HL-60/S4 (cell line): ENCODE data around the gene SPRY2.
"Not testable (repeated sequence)": the region's sequence is repeated elsewhere in the genome, so short reads cannot be mapped to it uniquely, and the experiment has no call there.

Experiments
- in situ Hi-C: fragments of 300-500 bp; cut with MboI; formaldehyde crosslinking; loops from 2 replicates; pipeline ENCODE4 v1.14.3; 2022; ENCODE audit warnings: low sequenced_read_pairs

Gene SPRY2

DNA sequence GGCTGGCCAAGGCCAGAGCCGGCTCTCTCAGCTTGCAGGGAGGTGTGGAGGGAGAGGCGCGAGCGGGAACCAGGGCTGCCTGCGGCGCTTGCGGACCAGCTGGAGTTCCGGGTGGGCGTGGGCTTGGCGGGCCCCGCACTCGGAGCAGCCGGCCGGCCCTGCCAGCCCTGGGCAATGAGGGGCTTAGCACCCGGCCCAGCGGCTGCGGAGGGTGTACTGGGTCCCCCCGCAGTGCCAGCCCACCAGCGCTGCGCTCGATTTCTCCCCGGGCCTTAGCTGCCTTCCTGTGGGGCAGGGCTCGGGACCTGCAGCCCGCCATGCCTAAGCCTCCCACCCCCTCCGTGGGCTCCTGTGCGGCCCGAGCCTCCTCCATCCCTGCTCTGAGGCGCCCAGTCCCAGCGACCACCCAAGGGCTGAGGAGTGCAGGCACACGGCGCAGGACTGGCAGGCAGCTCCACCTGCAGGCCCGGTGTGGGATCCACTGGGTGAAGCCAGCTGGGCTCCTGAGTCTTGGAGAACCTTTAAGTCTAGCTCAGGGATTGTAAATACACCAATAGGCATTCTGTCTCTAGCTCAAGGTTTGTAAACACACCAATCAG is 14.7 kb upstream of the SPRY2 start:
- in situ Hi-C loops, result not testable (repeated sequence)

DNA sequence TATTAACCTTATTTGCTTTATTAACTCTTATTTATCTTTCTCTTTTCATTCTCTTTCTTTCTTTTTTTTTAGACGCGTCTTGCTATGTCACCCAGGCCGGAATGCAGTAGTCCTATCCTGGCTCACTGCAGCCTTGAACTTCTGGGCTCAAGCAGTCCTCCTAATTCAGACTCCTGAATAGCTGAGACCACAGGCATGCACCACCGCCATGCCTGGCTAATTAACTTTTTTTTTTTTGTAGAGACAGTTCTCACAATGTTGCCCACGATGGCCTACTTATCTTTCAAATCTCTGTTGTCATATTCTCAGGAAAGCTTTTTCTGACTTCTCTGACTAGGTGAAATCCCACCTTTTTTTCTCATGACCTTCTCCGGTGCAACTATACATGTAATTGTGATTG is 7.8 kb upstream of the SPRY2 start:
- in situ Hi-C loops, result loop anchor here (25.0 kb wide), 1 partner anchor 311 kb away; no protein-coding TSS in a partner anchor

DNA sequence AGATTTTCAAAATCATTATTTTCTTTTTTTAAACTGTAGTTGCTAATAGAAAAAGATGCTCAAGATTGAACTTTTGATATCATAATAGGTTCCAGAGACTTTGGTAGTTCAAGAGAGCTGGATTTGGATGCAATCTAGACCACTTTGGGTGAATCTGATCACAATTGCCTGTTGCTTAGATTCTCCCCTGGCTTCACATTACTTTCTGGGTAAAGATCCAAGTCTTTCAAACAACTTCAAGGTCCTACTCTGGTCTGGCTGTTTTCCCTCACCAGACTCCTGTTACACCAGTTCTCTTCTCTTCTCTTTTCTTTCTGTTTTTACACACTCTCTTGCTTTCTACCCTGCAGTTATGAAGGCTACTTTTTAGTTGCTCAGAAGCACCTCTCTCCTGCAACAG is 7.4 kb upstream of the SPRY2 start:
- in situ Hi-C loops, result loop anchor here (25.0 kb wide), 1 partner anchor 311 kb away; no protein-coding TSS in a partner anchor

DNA sequence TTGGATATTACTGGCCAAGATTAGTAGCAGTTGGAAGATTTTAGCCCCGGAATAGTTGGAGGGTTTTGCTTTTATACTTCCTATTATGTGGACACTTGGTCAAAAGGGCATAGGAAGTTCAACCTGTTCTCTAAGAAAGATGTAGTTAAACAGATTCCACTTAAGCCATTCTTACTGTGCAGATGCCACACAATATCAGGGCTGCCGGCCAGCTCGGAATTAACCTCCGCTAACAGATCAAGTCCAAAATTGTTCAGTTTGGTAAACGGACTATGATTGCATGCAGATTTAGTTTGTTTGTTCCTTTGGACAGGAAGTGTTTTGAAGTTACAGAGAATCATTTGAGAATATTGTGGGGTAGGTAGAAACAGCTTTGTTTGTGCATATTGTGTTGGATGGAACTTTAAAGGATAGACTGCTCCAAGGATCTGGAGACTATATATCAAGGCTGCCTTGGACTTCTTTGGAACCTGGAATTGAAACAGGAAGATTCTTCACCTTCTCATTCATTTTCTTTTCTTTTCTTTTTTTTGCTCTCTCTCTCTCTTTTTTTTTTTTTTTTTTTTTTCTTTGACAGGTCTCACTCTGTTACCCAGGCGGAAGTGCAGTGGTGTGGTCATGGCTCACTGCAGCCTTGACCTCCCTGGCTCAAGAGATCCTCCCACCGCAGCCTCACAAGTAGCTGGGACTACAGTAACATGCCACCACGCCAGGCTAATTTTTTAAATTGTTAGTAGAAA is 5.0 kb upstream of the SPRY2 start:
- in situ Hi-C loops, result loop anchor here (25.0 kb wide), 1 partner anchor 309 kb away; no protein-coding TSS in a partner anchor

DNA sequence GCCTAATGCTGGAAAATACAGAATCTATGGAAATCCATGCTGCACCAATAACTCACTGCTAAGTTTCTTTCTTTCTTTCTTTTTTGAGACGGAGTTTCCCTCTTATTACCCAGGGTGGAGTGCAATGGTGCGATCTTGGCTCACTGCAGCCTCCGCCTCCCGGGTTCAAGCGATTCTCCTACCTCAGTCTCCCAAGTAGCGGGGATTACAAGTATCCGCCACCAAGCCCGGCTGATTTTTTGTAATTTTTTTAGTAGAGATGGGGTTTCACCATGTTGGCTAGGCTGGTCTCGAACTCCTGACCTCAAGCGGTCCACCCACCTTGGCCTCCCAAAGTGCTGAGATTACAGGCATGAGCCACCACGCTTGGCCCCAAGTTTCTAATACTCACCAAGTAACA is 3.1 kb upstream of the SPRY2 start:
- in situ Hi-C loops, result loop anchor here (25.0 kb wide), 1 partner anchor 307 kb away; no protein-coding TSS in a partner anchor

DNA sequence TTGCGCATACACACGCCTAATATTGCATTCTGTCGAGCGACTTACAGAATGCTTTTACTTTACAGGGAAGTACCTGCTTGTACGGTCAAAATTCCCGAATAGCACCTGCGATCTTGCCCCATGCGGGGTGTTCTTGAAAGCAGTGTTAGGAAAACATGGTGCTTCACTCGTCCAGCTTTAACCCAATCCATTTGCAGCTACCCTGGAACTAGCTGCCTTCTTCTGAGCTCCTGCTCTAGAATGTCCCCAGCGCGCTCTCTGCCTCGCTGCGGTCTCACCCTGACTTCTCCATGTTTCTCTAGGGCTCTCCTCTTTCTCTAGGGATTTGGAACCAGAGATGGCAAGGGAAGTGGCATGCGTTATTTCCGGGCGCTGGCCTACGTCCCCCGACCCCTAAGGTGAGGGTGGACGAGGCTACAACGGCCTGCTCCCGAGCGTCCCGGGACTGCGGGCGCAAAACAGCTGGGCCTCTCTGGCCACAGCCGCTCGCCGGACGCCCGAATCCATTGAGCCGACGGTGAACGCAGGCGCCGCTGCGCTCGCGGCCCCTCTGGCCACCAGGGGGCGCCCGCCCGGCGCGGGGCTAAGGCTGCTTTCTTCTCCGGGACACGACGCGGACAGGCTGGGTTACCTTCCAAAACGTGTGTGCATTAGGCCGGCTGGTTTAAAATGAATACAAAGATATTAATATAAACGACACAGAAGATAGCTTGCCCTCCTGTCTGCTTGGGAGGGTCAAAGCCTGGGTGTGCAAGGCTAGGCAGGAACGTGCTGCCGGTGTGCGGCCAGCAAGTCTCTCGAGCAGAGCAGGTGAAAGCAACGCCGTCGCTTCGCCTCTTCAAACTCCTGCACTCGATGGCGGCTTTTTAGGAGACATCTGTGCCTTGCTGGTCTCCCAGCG is 1.8 kb upstream of the SPRY2 start:
- in situ Hi-C loops, result loop anchor here (25.0 kb wide), 1 partner anchor 305 kb away; no protein-coding TSS in a partner anchor

DNA sequence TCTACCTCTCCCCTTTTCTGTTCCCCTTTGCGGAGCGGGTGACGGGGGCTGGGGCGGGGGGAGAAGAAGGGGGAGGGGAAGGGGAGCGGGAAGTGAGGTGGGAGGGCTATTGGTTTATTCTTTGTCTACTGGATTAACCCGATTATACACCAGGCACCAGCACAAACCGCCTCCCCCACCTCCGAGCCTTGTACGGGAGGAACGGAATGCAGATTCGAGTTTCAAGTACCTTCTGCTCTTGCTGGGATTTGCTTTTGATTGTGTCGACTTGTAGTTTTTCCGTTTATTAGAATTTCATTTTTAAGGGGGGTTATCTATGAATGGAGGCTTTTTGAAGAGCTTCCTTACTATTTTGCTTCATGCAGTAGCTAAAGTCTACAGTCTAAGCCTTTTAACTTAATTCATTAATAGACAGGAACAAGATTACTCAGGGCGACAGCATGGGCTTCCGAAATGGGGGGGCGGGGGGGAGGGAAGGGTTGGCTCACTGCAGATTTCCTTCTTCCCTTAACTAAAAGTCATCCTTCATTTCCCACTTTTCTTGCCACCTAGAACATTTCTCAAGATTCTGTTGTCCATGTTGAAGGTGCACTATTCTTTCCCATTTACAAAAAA is 937 bp upstream of the SPRY2 start:
- in situ Hi-C loops, result loop anchor here (25.0 kb wide), 1 partner anchor 305 kb away; no protein-coding TSS in a partner anchor

DNA sequence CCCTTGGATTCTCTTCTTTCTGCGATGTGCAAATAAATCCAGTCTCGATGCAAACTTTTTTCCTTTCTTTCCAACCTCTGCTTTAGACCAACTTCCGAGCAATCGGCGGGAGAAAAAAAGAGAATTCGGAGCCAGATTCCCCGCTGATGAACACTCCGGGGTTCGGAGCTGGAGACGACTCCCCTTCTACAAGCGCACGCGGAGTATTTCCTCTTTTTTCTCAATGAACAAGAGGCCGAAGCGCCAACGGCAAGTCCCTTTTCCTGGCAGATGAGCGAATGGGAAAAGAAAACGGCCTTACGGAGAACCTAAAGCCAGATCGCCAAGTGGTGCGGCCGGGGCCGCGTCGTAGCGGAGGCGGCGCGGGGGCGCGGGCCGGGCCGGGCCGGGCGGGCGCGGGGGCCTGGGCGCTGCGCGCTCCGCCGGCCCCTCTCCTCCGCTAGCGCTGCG is 250 bp downstream of the SPRY2 start:
- in situ Hi-C loops, result loop anchor here (25.0 kb wide), 1 partner anchor 303 kb away; no protein-coding TSS in a partner anchor

DNA sequence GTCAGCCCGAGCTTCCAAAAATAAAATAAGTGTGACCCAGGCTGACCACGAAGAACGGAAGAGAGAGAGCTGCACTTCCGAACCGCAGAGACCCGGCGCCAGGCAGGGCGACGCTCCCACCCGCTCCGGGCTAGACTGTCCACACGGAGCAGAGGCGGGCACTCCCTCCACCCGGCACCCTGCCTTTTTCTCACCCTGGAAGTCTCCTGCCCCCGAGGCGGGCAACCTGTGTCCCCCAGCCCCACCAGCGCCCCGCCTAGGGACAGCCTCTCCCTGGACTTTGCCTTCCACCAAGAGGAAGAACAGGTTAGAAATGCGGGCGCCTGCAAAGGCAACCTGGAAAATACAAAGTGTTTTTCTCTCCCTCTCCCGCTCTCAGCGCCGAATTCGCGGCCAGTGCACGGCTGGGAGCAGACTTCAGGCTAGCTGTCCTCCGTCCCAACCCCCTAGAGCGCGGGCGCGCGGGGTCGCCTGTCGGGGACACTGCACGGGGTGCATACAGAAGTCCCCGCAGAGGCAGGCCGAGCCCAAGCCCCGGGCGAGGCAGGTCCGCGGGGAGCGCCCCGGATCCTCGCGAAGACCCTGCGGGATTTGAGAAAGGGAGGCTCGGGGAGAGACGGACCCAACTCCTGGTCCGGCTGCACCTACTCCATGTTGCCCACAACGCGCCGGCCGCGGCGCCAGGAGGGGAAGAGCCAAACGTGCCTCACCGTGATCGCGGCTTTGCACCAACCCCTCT is 845 bp downstream of the SPRY2 start:
- in situ Hi-C loops, result loop anchor here (25.0 kb wide), 1 partner anchor 303 kb away; no protein-coding TSS in a partner anchor

DNA sequence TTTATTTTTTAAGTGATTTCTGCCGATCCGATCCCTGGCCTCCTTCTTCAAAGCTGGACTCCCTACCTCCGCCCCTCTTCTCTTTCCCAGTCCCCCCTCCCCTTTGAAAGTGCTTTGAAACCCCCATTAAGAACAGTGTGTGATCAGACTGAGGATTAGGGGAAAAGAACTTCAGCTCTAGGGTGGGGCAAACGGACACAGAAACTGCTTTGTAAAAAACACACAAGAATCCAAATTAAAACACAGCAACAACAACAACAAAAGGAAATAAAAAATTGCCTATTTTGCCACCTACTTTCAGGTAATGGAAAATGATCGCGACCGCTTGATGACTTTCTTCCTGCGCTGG is 1.4 kb downstream of the SPRY2 start:
- in situ Hi-C loops, result loop anchor here (25.0 kb wide), 1 partner anchor 302 kb away; no protein-coding TSS in a partner anchor

DNA sequence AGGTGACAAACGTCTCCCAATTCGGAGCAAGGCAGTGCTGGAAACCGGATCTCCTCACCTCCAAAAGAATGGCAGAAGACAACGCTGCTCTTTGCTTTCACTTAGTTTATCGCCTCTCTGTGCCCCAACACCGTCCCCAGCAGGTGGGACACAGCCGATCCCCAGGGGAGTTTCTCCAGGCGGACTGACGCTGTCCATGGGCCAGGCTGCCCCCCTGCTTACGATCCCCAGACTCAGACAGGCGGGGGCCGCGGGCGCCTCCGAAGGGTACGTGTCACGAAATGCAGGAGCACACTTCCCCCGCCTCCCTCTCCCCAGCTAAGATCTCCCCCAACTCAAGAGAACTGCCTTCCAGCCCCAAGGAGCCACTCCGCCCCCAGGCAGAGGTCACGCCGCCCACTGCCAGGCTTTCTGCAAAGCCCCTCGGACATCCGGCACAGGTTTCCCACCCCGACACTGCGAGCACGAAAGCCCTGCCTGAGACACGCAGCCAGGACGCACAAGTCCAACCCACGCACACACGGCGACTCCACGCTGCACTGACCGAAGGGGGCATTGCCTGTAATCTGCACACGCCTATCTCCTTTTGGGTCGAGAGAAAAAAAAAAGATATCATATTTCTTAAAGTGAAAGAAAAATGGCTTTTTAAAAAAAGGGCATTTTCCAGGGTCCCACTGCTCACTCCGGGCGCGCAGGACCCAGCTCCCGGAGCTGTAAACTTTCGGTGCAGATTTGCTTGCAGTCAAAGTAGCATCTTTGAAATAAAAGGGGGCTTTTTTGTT is 2.0 kb downstream of the SPRY2 start:
- in situ Hi-C loops, result loop anchor here (25.0 kb wide), 1 partner anchor 302 kb away; no protein-coding TSS in a partner anchor

DNA sequence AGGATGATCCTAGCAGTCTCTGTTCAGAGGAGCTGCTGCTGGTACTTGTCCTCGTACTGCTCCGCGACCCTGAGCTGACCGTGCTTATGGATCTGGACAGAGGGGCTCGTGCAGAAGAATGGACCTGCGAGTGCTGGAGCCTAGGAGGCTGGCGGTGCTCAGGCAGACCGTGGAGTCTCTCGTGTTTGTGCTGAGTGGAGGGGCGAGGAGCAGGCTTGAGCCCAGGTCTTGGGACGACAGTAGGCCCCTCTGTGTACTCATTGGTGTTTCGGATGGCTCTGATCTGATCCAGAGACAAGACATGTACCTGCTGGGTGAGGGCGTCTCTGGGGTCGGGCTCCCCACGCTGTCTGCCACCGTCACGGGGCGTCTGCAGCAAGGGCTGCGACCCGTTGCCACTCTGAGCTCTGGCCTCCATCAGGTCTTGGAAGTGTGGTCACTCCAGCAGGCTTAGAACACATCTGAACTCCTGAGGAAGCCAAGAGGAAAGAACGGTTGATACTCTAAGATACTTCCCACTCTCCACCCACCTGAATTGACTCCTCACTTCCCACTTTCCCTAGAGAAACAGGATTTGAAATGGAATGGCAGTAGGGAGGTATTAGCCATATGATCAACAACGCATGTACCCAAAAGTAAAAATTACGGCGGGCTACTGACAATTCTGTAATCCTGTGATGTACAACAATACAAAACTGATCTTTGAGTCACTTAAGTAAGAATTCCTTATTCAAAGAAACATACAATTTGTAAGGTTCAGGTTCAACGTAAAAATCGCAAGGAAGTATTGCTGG is 3.4 kb downstream of the SPRY2 start:
- in situ Hi-C loops, result loop anchor here (25.0 kb wide), 1 partner anchor 300 kb away; no protein-coding TSS in a partner anchor

DNA sequence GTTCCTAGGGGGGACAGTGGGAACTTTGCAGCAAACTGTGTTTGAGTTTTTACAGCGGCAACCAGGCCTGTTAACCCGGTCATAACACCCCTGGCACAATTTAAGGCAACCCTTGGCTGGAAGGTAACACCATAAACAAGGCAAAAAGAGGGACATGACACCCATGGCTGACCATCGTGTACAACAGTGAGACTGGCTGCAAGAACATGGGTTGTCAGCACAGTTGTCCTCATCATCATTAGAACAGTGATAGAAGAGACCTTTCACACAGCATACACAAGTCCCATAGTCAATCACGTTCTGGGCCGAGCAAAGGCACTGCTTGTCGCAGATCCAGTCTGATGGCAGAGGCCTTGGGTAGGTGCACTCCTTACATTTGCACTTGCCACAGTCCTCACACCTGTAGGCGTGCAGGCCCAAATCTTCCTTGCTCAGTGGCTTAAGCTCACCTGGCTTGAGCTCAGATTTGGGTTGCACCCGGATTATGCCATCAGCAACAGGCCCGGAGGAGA is 4.1 kb downstream of the SPRY2 start:
- in situ Hi-C loops, result loop anchor here (25.0 kb wide), 1 partner anchor 300 kb away; no protein-coding TSS in a partner anchor

DNA sequence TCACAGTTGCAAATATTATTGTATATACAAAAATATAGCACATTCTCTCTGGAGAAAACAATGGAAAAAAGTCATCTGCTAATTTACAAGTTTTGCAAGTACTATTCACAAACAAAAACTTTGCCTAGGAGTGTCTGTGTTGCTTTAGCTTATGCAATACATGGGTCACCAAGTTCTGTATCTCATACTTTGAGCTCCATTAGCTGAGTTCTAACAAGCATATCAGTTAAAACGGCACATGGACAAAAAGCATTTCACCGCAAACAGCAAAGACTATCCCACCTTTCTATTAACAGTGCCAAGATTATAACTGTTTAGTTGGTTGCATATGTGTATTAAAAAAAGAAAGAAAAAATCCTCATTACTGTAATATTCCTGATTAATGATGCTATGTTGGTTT is 4.6 kb downstream of the SPRY2 start:
- in situ Hi-C loops, result loop anchor here (25.0 kb wide), 1 partner anchor 299 kb away; no protein-coding TSS in a partner anchor

DNA sequence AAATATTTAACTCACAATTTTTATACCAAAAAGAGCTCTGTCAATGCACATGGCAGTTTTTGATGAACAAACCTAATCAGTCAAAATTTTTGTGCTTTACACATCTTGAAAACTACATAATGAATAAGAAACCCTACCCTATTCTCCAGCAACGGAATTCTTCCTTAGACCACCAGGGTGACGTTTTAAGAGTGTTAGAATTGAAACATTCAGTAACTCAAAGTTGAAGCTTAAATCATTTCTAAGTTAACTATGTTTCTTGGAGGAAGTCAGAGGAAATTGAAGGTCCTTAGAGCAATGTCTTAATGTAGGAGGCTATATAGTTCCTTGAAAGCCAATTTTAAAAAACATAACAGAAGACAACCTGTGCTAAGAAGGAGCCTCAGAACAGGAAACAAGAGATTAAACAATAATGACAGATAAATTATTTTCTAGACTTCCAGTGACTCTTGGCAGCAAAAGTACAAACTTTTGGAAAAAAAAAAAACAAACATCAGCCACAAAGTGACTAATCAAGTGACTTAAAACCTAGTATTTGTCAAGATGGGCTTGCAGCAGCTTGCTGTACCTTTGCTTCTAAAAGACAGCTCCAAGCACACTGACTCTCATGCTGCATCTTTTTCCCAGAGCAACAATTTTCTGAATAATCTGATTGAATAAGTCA is 6.2 kb downstream of the SPRY2 start:
- in situ Hi-C loops, result loop anchor here (25.0 kb wide), 1 partner anchor 297 kb away; no protein-coding TSS in a partner anchor

DNA sequence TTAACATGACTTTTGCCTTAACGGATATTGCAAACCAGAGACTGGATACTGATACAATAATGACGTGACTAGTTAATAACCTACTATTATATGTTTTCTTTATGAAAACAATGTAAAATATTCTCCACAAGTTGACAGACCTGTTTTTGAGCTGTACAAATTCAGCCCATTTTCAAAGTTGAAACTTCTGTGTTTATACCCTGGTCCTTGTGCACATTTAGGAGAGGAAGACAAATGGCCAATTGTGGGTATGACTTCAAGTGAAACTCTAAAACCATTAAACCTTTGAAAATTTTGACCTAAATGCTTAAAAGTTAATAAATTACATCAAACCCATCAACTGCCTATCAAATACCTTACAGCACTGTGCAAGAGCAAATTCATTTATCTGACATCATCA is 8.9 kb downstream of the SPRY2 start:
- in situ Hi-C loops, result loop anchor here (25.0 kb wide), 1 partner anchor 295 kb away; no protein-coding TSS in a partner anchor

DNA sequence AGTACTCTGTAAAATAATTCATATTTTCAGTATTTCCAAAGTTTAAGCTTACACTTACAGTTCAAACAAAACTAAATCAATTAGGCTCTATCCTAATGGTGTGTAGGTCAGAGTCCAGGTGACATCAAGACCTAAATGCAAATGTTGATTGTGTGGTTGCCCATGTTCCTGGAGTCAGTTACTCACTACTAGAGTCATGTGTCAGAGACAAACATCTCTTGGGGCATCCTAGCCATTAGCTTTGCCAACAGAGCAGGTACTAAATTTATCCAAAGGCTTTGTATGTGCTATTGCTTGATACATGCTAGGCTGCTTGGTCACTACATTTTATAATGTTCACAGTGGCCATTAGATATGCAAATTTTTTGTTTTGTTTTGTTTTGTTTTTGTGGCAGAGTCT is 11.7 kb downstream of the SPRY2 start:
- in situ Hi-C loops, result loop anchor here (25.0 kb wide), 1 partner anchor 292 kb away; no protein-coding TSS in a partner anchor
